Esophagus muscularis mucosa (tissue), 4 donors: ENCODE data around the gene SUN1.

Source experiments
- CTCF ChIP-seq, 3 experiments: fragments of 200-600 bp in 2 of 3; fragments of 450-650 bp in 1 of 3; sonication (generic) in 2 of 3; IDR thresholded peaks; one replicate each; pipeline ENCODE4 v1.5.1; 2017 to 2019; ENCODE audit warnings: antibody characterized with exemption in 3 of 3, mild to moderate bottlenecking in 2 of 3, moderate library complexity in 1 of 3
- EP300 ChIP-seq: sonication (generic); formaldehyde crosslinking; IDR thresholded peaks from one replicate; pipeline ENCODE4 v1.6.1; 2017; ENCODE audit warnings: antibody characterized with exemption
- POLR2A ChIP-seq: fragments of 450-650 bp; IDR thresholded peaks from one replicate; pipeline ENCODE4 v1.6.1; 2017; ENCODE audit warnings: antibody characterized with exemption, moderate library complexity, mild to moderate bottlenecking, low read depth
- POLR2AphosphoS5 ChIP-seq, 2 donors: sonication (generic); formaldehyde crosslinking; IDR thresholded peaks; one replicate each; pipeline ENCODE4 v1.6.1; 2017; ENCODE audit warnings: antibody characterized with exemption in 2 of 2

DNA sequence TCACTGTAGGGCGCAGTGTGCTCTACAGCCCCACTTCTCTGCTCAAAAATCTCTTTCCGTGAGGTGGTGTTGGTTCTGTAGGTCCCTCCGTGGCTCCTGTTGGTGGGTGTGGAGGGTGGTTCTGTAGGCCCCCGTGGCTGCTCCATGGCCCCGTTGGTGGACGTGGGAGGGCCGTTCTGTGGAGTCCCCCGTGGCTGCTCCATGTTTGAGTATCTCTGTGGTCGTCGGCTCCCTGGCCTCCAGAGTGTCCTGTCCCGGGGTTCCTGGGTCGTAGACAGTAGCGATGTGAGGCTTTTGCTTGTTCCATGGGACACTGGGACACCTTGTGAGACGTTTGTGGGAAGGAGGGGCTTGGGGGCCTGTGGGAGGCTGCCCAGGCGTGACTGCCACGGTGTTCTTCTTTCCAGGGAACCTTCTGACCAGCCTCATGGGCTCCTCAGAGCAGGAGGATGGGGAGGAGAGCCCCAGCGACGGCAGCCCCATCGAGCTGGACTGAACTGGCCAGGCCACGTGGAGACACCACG lies 62.7 kb downstream of the SUN1 start:
- no peak for TF ChIP-seq POLR2A
- TF ChIP-seq CTCF (IDR thresholded peaks at IDR 0.05): no peak
- TF ChIP-seq POLR2AphosphoS5 (IDR thresholded peaks at IDR 0.05): no peak
- TF ChIP-seq EP300: no peak
